Heart left ventricle (tissue), 16 donors: ENCODE measurements around the gene MYO7B. TPM values are rescaled to one million over a fixed set of nuclear protein-coding genes. Genes with fewer than 3 reads are reported as not detected.

Experiments used
- ATAC-seq, 4 donors: fragments of 200-7000 bp; cut with Tn5 transposase; one replicate each; pipeline ENCODE4 v1.9.1; 2020 to 2022; ENCODE audit warnings: moderate library complexity in 4 of 4, mild to moderate bottlenecking in 3 of 4, moderate number of reproducible peaks in 1 of 4
- DNase-seq, 5 donors: peaks; one replicate each; pipeline ENCODE4 v3.0.0-alpha.2; 2020
- H3K27ac ChIP-seq, 12 donors: fragments of 200-600 bp; sonication (generic) in 4 of 12; one replicate each; pipeline versions ENCODE4 v1.5.0 to v1.8.0; 2016 to 2022; ENCODE audit warnings: mild to moderate bottlenecking in 2 of 12
- H3K27me3 ChIP-seq, 9 donors: fragments of 200-600 bp; sonication (generic) in 2 of 9; one replicate each; pipeline versions ENCODE4 v1.5.1 to v1.8.0; 2016 to 2022; ENCODE audit warnings: mild to moderate bottlenecking in 3 of 9
- H3K36me3 ChIP-seq, 9 donors: fragments of 200-600 bp; sonication (generic) in 2 of 9; one replicate each; pipeline versions ENCODE4 v1.5.0 to v1.8.0; 2018 to 2022; ENCODE audit warnings: mild to moderate bottlenecking in 2 of 9
- H3K4me1 ChIP-seq, 12 donors: fragments of 200-600 bp; sonication (generic) in 4 of 12; one replicate each; pipeline versions ENCODE4 v1.5.0 to v1.8.0; 2016 to 2022; ENCODE audit warnings: mild to moderate bottlenecking in 3 of 12
- H3K4me3 ChIP-seq, 12 donors: fragments of 200-600 bp; sonication (generic) in 4 of 12; one replicate each; pipeline versions ENCODE4 v1.5.0 to v1.8.0; 2017 to 2022; ENCODE audit warnings: mild to moderate bottlenecking in 9 of 12, moderate library complexity in 4 of 12
- H3K9me3 ChIP-seq, 12 donors: fragments of 200-600 bp; sonication (generic) in 4 of 12; one replicate each; pipeline versions ENCODE4 v1.5.0 to v1.8.0; 2016 to 2022; ENCODE audit warnings: mild to moderate bottlenecking in 1 of 12
- POLR2A ChIP-seq, 2 donors: fragments of 450-650 bp; IDR thresholded peaks; one replicate each; pipeline ENCODE4 v1.6.1; 2017; ENCODE audit warnings: antibody characterized with exemption in 2 of 2, mild to moderate bottlenecking in 2 of 2, moderate library complexity in 2 of 2
- WGBS, 4 donors: extraction: QIAGEN DNeasy Blood & Tissue Kit in 2 of 4; methylation state at CpG; one replicate each; pipeline versions ENCODE4 v1.1.5 to v1.1.7; 2013 to 2018; 5-methylcytosine and 5-hydroxymethylcytosine counted together
- intact Hi-C, 10 donors: fragments of 100-400 bp; cut with DNase I; formaldehyde crosslinking; loops; one replicate each; pipeline versions ENCODE4 v1.11.1 to v1.14.2; 2022
- polyA plus RNA-seq, 2 donors: library from polyadenylated mRNA; stranded (reverse); fragments of 200-250 nt; gene quantifications; one replicate each; pipeline ENCODE4 v1.2.3, GENCODE V29; 2013
- total RNA-seq, 9 donors: library from RNA; depleted of rRNA in 2 of 9; stranded (reverse); fragments of >200 nt in 2 of 9; fragmentation: NEBNext Ultra II Directional in 3 of 9; extraction: Animal tissue kit (Norgen Biotek cat#: 25700) in 3 of 9; gene quantifications; one replicate each; pipeline versions ENCODE4 v1.1.0 to v1.2.4, GENCODE V29; 2016 to 2023
- TF ChIP-seq, protein P1 (sequence below), 12 donors: fragments of 200-600 bp; sonication (generic) in 4 of 12; IDR thresholded peaks; one replicate each; pipeline versions ENCODE4 v1.5.0 to v1.8.0; 2018 to 2022; ENCODE audit warnings: antibody characterized with exemption in 12 of 12, mild to moderate bottlenecking in 5 of 12
- donor health status: ischemic (EF 13 %, LVEDD 7.1; RV severe dilation, severe dysfunction).
- donor health status: healthy with polysubstance abuse.
- donor health status: DM: no; HTN: yes; CAD: no.
- donor health status: DM: no; HTN: no; CAD: no.
- donor health status: ischemic (EF 25% LVEDD 6.9; RV normal size, moderate dysfunction).
- donor health status: ischemic (EF 25% LVEDD 5.7; RV mildly dilated, moderate dysfunction).
- donor health status: healthy.
- donor health status: DM: yes; HTN: yes; CAD: no.
- donor health status: ischemic (EF 35%, LVEDD 5.7; RV mildly dilated, moderate dysfunction).
- donor health status: nonischemic (EF 11% LVEDD 7.7; RV severe dilation, severe dysfunction).
- donor health status: DM: yes; HTN: yes; CAD: no.
- donor health status: PGD.
- donor health status: ischemic (EF 29% LVEDD 5.4; RV normal size, mild dysfunction).
- donor health status: nonischemic (EF 23%, LVEDD 6.1; RV moderate dilation, normal function).

MYO7B gene
- total and polyA plus RNA-seq, 11 donors: 0.20 to 2.1 (median 0.90) TPM

DNA sequence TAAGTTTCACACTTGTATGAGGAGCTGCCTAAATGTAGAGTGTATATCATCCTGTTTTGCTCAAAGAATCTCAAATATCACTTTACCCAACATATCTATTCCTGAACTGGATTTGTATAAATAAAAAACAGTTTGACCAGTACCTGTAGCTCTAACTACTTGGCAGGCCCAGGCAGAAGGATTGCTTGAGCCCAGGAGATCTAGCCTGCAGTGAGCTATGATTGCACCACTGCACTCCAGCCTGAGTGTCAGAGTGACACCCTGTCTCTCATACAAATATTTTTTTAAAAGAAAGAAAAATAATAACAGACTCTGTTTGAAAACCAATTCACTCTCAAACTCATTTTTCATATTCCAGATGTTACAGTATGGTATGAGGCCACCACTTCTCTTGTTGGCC, 147.6 kb downstream of the MYO7B start:
- ATAC-seq (no peak), DNase-seq (no peak)
- Histone ChIP-seq H3K4me1 (peaks cover 0 to 42% (median 27%) of the 10 kb centered on the region in 12 donors), H3K36me3 (no peaks in the 10 kb centered on the region), H3K27ac (peak overlapping the region in 5 of 12 donors; percentile 46 to 82 (median 50)), H3K9me3 (no peaks in the 10 kb centered on the region), H3K4me3 (no peak overlapping the region), H3K27me3 (no peaks in the 10 kb centered on the region)
- TF ChIP-seq, protein P1, sequence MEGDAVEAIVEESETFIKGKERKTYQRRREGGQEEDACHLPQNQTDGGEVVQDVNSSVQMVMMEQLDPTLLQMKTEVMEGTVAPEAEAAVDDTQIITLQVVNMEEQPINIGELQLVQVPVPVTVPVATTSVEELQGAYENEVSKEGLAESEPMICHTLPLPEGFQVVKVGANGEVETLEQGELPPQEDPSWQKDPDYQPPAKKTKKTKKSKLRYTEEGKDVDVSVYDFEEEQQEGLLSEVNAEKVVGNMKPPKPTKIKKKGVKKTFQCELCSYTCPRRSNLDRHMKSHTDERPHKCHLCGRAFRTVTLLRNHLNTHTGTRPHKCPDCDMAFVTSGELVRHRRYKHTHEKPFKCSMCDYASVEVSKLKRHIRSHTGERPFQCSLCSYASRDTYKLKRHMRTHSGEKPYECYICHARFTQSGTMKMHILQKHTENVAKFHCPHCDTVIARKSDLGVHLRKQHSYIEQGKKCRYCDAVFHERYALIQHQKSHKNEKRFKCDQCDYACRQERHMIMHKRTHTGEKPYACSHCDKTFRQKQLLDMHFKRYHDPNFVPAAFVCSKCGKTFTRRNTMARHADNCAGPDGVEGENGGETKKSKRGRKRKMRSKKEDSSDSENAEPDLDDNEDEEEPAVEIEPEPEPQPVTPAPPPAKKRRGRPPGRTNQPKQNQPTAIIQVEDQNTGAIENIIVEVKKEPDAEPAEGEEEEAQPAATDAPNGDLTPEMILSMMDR (IDR thresholded peaks at IDR 0.05): no peak
- TF ChIP-seq POLR2A (IDR thresholded peaks at IDR 0.05): no peak
- intact Hi-C loops: loop anchor here in 4 of 10 donors (5.0 to 10.0 kb wide), 4 partner anchors 36 to 91 kb away; partner anchors contain the start of gene GPR17 (in 1 of the 4)

DNA sequence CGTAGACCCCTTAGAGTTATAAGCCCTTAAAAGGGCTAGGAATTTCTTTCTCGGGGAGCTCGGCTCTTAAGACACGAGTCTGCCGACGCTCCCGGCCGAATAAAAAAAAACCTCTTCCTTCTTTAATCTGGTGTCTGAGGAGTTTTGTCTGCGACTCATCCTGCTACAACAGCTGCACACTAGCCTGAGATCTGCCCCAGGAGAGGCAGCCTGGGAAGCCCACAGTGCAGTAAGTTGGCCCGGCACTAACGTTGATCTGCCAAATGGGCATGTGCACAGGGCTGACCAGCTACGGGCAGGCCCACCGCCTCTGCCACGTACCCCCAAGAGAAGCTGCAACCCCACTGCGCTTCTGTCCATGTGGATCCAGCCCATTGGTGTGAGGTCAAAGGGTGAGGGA, 148.3 kb downstream of the MYO7B start:
- peaks cover 0 to 42% (median 27%) of the 10 kb centered on the region in 12 donors for H3K4me1 ChIP-seq
- intact Hi-C loops: loop anchor here in 4 of 10 donors (5.0 to 10.0 kb wide), 4 partner anchors 36 to 91 kb away; partner anchors contain the start of gene GPR17 (in 1 of the 4)
- no peak overlapping the region for H3K4me3 ChIP-seq
- no peak for TF ChIP-seq POLR2A (IDR thresholded peaks at IDR 0.05)
- TF ChIP-seq, protein P1 (IDR thresholded peaks at IDR 0.05): no peak
- H3K36me3 ChIP-seq: no peaks in the 10 kb centered on the region
- H3K9me3 ChIP-seq: peaks cover 0 to 4% (median 0%) of the 10 kb centered on the region in 12 donors
- H3K27me3 ChIP-seq: no peaks in the 10 kb centered on the region
- DNase-seq: peak in 3 of 5 donors; percentile 56 to 68 (median 56)
- ATAC-seq: peak in 2 of 4 donors; percentile 42 to 70
- H3K27ac ChIP-seq: peak overlapping the region in 6 of 12 donors; percentile 25 to 82 (median 49)
- WGBS, 4 donors: 49 to 66% (median 57%) methylated on average over 15 of the region's 15 CpGs

DNA sequence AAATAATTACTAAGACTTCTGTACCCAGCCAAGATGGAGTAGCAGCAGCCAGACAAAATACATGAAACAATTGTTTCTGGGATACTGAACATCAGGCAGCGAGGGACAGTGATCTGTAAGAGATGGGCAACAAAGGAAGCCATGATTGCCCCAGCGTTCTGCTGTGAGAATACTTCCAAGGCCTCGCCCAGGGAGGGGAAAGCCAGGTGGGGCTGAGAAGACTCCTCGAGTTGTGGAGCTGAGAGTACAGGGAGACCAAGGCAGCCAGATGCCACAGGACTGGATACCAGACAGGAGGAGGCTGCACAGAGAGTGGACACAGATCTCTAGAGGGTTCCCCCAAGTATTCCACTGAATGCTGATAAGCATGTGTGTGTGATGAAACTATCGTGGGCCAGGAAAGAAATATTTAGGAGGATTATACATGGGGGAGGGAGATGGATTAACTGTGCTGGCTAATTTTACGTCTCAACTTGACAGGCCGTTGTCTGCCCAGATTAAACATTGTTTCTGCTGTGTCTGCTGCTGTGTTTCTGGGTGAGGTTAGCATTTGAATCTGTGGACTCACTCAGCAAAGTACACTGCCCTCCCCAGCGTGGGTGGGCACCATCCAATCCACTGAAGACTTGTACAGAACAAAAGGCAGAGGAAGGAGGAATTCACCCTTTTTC, 150.1 kb downstream of the MYO7B start:
- H3K27ac ChIP-seq: peak overlapping the region in 1 of 12 donors; percentile 82
- ATAC-seq (no peak), DNase-seq (no peak)
- no peak overlapping the region for H3K4me3 ChIP-seq
- H3K4me1 ChIP-seq: peaks cover 0 to 37% (median 24%) of the 10 kb centered on the region in 12 donors
- H3K9me3 ChIP-seq: peaks cover 0 to 12% (median 0%) of the 10 kb centered on the region in 12 donors
- H3K27me3 ChIP-seq: no peaks in the 10 kb centered on the region
- no peak for TF ChIP-seq POLR2A (IDR thresholded peaks at IDR 0.05)
- TF ChIP-seq, protein P1 (IDR thresholded peaks at IDR 0.05): no peak
- WGBS, 4 donors: 74 to 79% (median 75%) methylated on average over 8 of the region's 8 CpGs
- H3K36me3 ChIP-seq: no peaks in the 10 kb centered on the region
- intact Hi-C loops: loop anchor here in 1 of 10 donors (10.0 kb wide), 1 partner anchor 91 kb away; no protein-coding TSS in a partner anchor

Other genes with a start within 250 kb of the MYO7B start
- 10 to 100 TPM; 18.1 to 27.9 (median 23.1) TPM for gene ERCC3, start 241.5 kb upstream of the MYO7B start, total RNA-seq
- 10 to 100 TPM; 12.6 to 33.1 TPM for gene ERCC3, start 241.5 kb upstream of the MYO7B start, polyA plus RNA-seq
- 10 to 100 TPM; 19.1 to 37.6 (median 26.1) TPM for gene MAP3K2, start 147.7 kb upstream of the MYO7B start, total RNA-seq
- 1 to 10 TPM; 4.0 to 7.5 TPM for gene MAP3K2, start 147.7 kb upstream of the MYO7B start, polyA plus RNA-seq
- not detected for gene PROC, start 117.3 kb upstream of the MYO7B start, total RNA-seq
- gene PROC, start 117.3 kb upstream of the MYO7B start, polyA plus RNA-seq: not detected
- 10 to 100 TPM; 37.6 to 62.2 (median 45.8) TPM for gene IWS1, start 9.2 kb upstream of the MYO7B start, total RNA-seq
- gene IWS1, start 9.2 kb upstream of the MYO7B start, polyA plus RNA-seq: 10 to 100 TPM; 46.5 to 57.5 TPM
- under 1 TPM in 6 of 9 donors, not detected in 3; 0.10 to 0.36 (median 0.24) TPM for gene GPR17, start 110.5 kb downstream of the MYO7B start, total RNA-seq
- gene GPR17, start 110.5 kb downstream of the MYO7B start, polyA plus RNA-seq: 1 to 10 TPM in 1 of 2 donors, under 1 TPM in 1; 0.26 to 8.0 TPM
- gene LIMS2, start 139.8 kb downstream of the MYO7B start, total RNA-seq: 100 to 1,000 TPM in 7 of 9 donors, 10 to 100 TPM in 2; 97.1 to 225 (median 158) TPM
- 100 to 1,000 TPM; 115 to 293 TPM for gene LIMS2, start 139.8 kb downstream of the MYO7B start, polyA plus RNA-seq
- gene SFT2D3, start 165.8 kb downstream of the MYO7B start, total RNA-seq: 1 to 10 TPM; 2.4 to 5.2 (median 3.7) TPM
- 1 to 10 TPM; 2.8 to 3.4 TPM for gene SFT2D3, start 165.8 kb downstream of the MYO7B start, polyA plus RNA-seq